Retina (tissue), 1 donor: ENCODE data around the gene RFX2.
"Not testable (repeated sequence)": the region's sequence is repeated elsewhere in the genome, so short reads cannot be mapped to it uniquely, and the experiment has no call there.

Experiments used
- DNase-seq: peaks from one replicate; pipeline ENCODE4 v3.0.0-alpha.2; 2016

Gene RFX2

GRCh38 chr19:6033744-6034264, 76.5 kb downstream of the RFX2 start:
- DNase-seq: no peak

GRCh38 chr19:6032827-6033226, 77.5 kb downstream of the RFX2 start:
- no peak for DNase-seq

GRCh38 chr19:6032381-6032780, 77.9 kb downstream of the RFX2 start:
- no peak for DNase-seq

GRCh38 chr19:6030214-6030507, 80.1 kb downstream of the RFX2 start:
- no peak for DNase-seq

GRCh38 chr19:6026390-6027227, 83.7 kb downstream of the RFX2 start:
- DNase-seq: no peak

- not testable (repeated sequence) for DNase-seq
Observed at GRCh38 chr19:6024756-6025155, 85.5 kb downstream of the RFX2 start.

GRCh38 chr19:6023936-6024335, 86.4 kb downstream of the RFX2 start:
- DNase-seq: no peak

GRCh38 chr19:6023085-6023682, 87.1 kb downstream of the RFX2 start:
- DNase-seq: no peak

GRCh38 chr19:6022570-6023064, 87.7 kb downstream of the RFX2 start:
- DNase-seq: no peak

- peak; percentile 85 for DNase-seq
Observed at GRCh38 chr19:6021878-6022569, 88.3 kb downstream of the RFX2 start.

GRCh38 chr19:6020972-6021805, 89.1 kb downstream of the RFX2 start:
- no peak for DNase-seq

- no peak for DNase-seq
Observed at GRCh38 chr19:6020166-6020882, 90.0 kb downstream of the RFX2 start.

GRCh38 chr19:6018786-6019185, 91.5 kb downstream of the RFX2 start:
- DNase-seq: no peak

- DNase-seq: no peak
Observed at GRCh38 chr19:6017576-6017975, 92.7 kb downstream of the RFX2 start.

- DNase-seq: no peak
Observed at GRCh38 chr19:6015841-6016545, 94.3 kb downstream of the RFX2 start.

GRCh38 chr19:6014551-6015135, 95.7 kb downstream of the RFX2 start:
- no peak for DNase-seq

- DNase-seq: no peak
Observed at GRCh38 chr19:6012426-6013170, 97.7 kb downstream of the RFX2 start.

- DNase-seq: no peak
Observed at GRCh38 chr19:6011794-6012193, 98.5 kb downstream of the RFX2 start.

- DNase-seq: no peak
Observed at GRCh38 chr19:6011206-6011605, 99.1 kb downstream of the RFX2 start.

- DNase-seq: no peak
Observed at GRCh38 chr19:6010107-6010506, 100.2 kb downstream of the RFX2 start.
